H1 (cell line): ENCODE results near the gene DLX5. TPM values are rescaled to one million over a fixed set of nuclear protein-coding genes. Genes with fewer than 3 reads are reported as not detected.

Experiments
- CBX5 ChIP-seq: fragments of 300-800, 300-1000 bp; sonication (generic); IDR thresholded peaks from 2 replicates; pipeline ENCODE4 v1.7.1; 2016; ENCODE audit warnings: antibody characterized with exemption, low read length, low read depth
- CBX8 ChIP-seq: fragments of 300-800, 300-1000 bp; sonication (generic); IDR thresholded peaks from 2 replicates; pipeline ENCODE4 v1.7.1; 2016; ENCODE audit warnings: low read depth, low read length, borderline replicate concordance
- CHD1 ChIP-seq: IDR thresholded peaks from 2 replicates; pipeline ENCODE4 v1.6.1; 2012; ENCODE audit warnings: low read depth, low read length, improper control_type of control experiment
- FOSL1 ChIP-seq: IDR thresholded peaks from 2 replicates; pipeline ENCODE4 v1.6.1; 2011; ENCODE audit warnings: mild to moderate bottlenecking, low read depth, low read length, moderate library complexity; ENCODE audit not compliant: insufficient read depth
- GTF2F1 ChIP-seq: IDR thresholded peaks from 2 replicates; pipeline ENCODE4 v1.6.1; 2012; ENCODE audit warnings: low read depth, low read length, improper control_type of control experiment, borderline replicate concordance
- HDAC2 ChIP-seq, 2 experiments: fragments of 300-600 bp in 1 of 2; sonication (generic) in 1 of 2; IDR thresholded peaks; 2 replicates each; pipeline ENCODE4 v1.6.1; 2011 to 2012; ENCODE audit warnings: low read depth in 2 of 2, low read length in 2 of 2, mild to moderate bottlenecking in 2 of 2, moderate library complexity in 2 of 2, borderline replicate concordance in 1 of 2, inconsistent platforms in 1 of 2
- NRF1 ChIP-seq: IDR thresholded peaks from 2 replicates; pipeline ENCODE4 v1.6.1; 2011; ENCODE audit warnings: mild to moderate bottlenecking, low read depth, low read length, improper control_type of control experiment
- SIX5 ChIP-seq: IDR thresholded peaks from 2 replicates; pipeline ENCODE4 v1.6.1; 2011; ENCODE audit warnings: mild to moderate bottlenecking, low read depth, low read length
- TAF1 ChIP-seq: IDR thresholded peaks from 2 replicates; pipeline ENCODE4 v1.6.1; 2011; ENCODE audit warnings: mild to moderate bottlenecking, low read depth, low read length
- TCF12 ChIP-seq: IDR thresholded peaks from 2 replicates; pipeline ENCODE4 v1.6.1; 2011; ENCODE audit warnings: low read depth, mild to moderate bottlenecking, low read length
- USF2 ChIP-seq: IDR thresholded peaks from 2 replicates; pipeline ENCODE4 v1.6.1; 2011; ENCODE audit warnings: low read length, improper control_type of control experiment
- polyA plus RNA-seq, 7 experiments: library from polyadenylated mRNA; depleted of rRNA in 3 of 7; stranded (reverse) in 5 of 7; unstranded in 2 of 7; fragments of >200 nt in 5 of 7; fragments of 200-250 nt in 2 of 7; gene quantifications; 1 replicate in 5 of 7; 2 replicates in 1 of 7; 4 replicates in 1 of 7; pipeline versions ENCODE4 v1.2.1 to v1.2.3, GENCODE V29; 2011 to 2013; ENCODE audit warnings: missing spikeins in 2 of 7, mixed read lengths in 2 of 7
- total RNA-seq: library from RNA; stranded (reverse); fragmentation: NEBNext Ultra II Directional; extraction: Animal tissue kit (Norgen Biotek cat#: 25700); gene quantifications from 2 replicates; pipeline ENCODE4 v1.2.1, GENCODE V29; 2021

DLX5 gene
- total and polyA plus RNA-seq, 2 of the 8 experiments (the other 6 are each of a cell fraction or from before 2014, with no cell fraction given) = not detected

GRCh38 chr7:97002555-97003261 is 21.9 kb downstream of the DLX5 start (continued):
- TF ChIP-seq CBX8 = peak; percentile 89; the same call in 1 of the 2 replicates
- no peak for TF ChIP-seq GTF2F1
- no peak for TF ChIP-seq NRF1
- no peak for TF ChIP-seq HDAC2 (IDR thresholded peaks at IDR 0.05; ENCODE audit: borderline replicate concordance in 1 of 2, low read depth in 2 of 2, low read length in 2 of 2)
- TF ChIP-seq CHD1 = no peak
- no peak for TF ChIP-seq FOSL1
- no peak for TF ChIP-seq SIX5
- no peak for TF ChIP-seq USF2
- no peak for TF ChIP-seq CBX5
- TF ChIP-seq TCF12 = no peak
- no peak for TF ChIP-seq TAF1
